ENCODE data around the gene NDFIP1.

DNA sequence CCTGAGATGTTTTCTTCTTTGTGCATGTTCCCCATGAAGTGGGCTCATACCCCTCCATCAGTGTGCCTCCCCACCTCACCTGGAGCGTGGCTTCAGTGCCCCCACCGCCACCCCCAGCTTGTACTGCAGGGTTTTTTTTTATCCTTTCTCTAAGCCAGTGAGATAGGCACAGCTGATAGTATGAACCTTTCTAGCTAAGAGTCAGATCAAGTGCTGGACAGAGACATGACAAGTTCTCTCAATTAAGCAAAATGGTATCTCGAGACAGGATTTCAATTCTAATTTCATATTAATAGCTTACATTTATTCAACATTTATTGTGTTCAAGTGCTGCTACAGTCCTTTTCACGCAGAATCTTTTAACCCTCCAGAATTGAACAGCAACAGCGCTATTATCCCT is 55.7 kb downstream of the NDFIP1 start:
- TF ChIP-seq SP3 (tag by site-specific recombination; IDR thresholded peaks at IDR 0.05): no peak
- TF ChIP-seq, protein P1, sequence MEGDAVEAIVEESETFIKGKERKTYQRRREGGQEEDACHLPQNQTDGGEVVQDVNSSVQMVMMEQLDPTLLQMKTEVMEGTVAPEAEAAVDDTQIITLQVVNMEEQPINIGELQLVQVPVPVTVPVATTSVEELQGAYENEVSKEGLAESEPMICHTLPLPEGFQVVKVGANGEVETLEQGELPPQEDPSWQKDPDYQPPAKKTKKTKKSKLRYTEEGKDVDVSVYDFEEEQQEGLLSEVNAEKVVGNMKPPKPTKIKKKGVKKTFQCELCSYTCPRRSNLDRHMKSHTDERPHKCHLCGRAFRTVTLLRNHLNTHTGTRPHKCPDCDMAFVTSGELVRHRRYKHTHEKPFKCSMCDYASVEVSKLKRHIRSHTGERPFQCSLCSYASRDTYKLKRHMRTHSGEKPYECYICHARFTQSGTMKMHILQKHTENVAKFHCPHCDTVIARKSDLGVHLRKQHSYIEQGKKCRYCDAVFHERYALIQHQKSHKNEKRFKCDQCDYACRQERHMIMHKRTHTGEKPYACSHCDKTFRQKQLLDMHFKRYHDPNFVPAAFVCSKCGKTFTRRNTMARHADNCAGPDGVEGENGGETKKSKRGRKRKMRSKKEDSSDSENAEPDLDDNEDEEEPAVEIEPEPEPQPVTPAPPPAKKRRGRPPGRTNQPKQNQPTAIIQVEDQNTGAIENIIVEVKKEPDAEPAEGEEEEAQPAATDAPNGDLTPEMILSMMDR (tag by site-specific recombination; IDR thresholded peaks at IDR 0.05): no peak
- TF ChIP-seq, protein P2, sequence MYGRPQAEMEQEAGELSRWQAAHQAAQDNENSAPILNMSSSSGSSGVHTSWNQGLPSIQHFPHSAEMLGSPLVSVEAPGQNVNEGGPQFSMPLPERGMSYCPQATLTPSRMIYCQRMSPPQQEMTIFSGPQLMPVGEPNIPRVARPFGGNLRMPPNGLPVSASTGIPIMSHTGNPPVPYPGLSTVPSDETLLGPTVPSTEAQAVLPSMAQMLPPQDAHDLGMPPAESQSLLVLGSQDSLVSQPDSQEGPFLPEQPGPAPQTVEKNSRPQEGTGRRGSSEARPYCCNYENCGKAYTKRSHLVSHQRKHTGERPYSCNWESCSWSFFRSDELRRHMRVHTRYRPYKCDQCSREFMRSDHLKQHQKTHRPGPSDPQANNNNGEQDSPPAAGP (tag by site-specific recombination; IDR thresholded peaks at IDR 0.05): no peak
- TF ChIP-seq ZFP37 (tag by site-specific recombination; IDR thresholded peaks at IDR 0.05): no peak
- no peak for TF ChIP-seq ZNF266 (tag by site-specific recombination; IDR thresholded peaks at IDR 0.05; ENCODE audit: low read depth)
- no peak for TF ChIP-seq ZNF555 (tag by site-specific recombination; conservative IDR thresholded peaks at IDR 0.05)
- TF ChIP-seq TCF7L2 (IDR thresholded peaks at IDR 0.05; ENCODE audit: borderline replicate concordance, low read depth, low read length): no peak
- TF ChIP-seq, protein P3, sequence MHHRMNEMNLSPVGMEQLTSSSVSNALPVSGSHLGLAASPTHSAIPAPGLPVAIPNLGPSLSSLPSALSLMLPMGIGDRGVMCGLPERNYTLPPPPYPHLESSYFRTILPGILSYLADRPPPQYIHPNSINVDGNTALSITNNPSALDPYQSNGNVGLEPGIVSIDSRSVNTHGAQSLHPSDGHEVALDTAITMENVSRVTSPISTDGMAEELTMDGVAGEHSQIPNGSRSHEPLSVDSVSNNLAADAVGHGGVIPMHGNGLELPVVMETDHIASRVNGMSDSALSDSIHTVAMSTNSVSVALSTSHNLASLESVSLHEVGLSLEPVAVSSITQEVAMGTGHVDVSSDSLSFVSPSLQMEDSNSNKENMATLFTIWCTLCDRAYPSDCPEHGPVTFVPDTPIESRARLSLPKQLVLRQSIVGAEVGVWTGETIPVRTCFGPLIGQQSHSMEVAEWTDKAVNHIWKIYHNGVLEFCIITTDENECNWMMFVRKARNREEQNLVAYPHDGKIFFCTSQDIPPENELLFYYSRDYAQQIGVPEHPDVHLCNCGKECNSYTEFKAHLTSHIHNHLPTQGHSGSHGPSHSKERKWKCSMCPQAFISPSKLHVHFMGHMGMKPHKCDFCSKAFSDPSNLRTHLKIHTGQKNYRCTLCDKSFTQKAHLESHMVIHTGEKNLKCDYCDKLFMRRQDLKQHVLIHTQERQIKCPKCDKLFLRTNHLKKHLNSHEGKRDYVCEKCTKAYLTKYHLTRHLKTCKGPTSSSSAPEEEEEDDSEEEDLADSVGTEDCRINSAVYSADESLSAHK (tag by site-specific recombination; IDR thresholded peaks at IDR 0.05): no peak
- no peak for TF ChIP-seq KLF9 (tag by site-specific recombination; IDR thresholded peaks at IDR 0.05; ENCODE audit: low read depth)
- TF ChIP-seq, protein P4, sequence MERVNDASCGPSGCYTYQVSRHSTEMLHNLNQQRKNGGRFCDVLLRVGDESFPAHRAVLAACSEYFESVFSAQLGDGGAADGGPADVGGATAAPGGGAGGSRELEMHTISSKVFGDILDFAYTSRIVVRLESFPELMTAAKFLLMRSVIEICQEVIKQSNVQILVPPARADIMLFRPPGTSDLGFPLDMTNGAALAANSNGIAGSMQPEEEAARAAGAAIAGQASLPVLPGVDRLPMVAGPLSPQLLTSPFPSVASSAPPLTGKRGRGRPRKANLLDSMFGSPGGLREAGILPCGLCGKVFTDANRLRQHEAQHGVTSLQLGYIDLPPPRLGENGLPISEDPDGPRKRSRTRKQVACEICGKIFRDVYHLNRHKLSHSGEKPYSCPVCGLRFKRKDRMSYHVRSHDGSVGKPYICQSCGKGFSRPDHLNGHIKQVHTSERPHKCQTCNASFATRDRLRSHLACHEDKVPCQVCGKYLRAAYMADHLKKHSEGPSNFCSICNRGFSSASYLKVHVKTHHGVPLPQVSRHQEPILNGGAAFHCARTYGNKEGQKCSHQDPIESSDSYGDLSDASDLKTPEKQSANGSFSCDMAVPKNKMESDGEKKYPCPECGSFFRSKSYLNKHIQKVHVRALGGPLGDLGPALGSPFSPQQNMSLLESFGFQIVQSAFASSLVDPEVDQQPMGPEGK (tag by site-specific recombination; IDR thresholded peaks at IDR 0.05): no peak
- no peak for TF ChIP-seq ZBTB48 (tag by site-specific recombination; IDR thresholded peaks at IDR 0.05)
- TF ChIP-seq ZBTB8A (tag by site-specific recombination; IDR thresholded peaks at IDR 0.05): no peak
- TF ChIP-seq, protein P5, sequence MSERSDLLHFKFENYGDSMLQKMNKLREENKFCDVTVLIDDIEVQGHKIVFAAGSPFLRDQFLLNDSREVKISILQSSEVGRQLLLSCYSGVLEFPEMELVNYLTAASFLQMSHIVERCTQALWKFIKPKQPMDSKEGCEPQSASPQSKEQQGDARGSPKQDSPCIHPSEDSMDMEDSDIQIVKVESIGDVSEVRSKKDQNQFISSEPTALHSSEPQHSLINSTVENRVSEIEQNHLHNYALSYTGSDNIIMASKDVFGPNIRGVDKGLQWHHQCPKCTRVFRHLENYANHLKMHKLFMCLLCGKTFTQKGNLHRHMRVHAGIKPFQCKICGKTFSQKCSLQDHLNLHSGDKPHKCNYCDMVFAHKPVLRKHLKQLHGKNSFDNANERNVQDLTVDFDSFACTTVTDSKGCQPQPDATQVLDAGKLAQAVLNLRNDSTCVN (tag by site-specific recombination; optimal IDR thresholded peaks at IDR 0.05): no peak

Measured in HEK293 (cell line).